Esophagus muscularis mucosa (tissue), 4 donors: ENCODE results near the gene NIPAL4. TPM values are rescaled to one million over a fixed set of nuclear protein-coding genes. Genes with fewer than 3 reads are reported as not detected.
A peak's percentile ranks its signal among the peaks of the same experiment; 100 is the strongest.

Experiments used
- DNase-seq: peaks from one replicate; pipeline ENCODE4 v3.0.0-alpha.2; 2017; ENCODE audit errors: extremely low spot score
- H3K27ac ChIP-seq, 4 donors: fragments of 200-600 bp; sonication (generic); replicated peaks in 1 of 4; 1 replicate in 3 of 4; 2 replicates in 1 of 4; pipeline ENCODE4 v1.5.1; 2016 to 2019; ENCODE audit warnings: mild to moderate bottlenecking in 1 of 4
- H3K27me3 ChIP-seq, 4 donors: fragments of 200-600 bp; sonication (generic); one replicate each; pipeline versions ENCODE4 v1.5.1 to v1.6.0; 2016 to 2019
- H3K36me3 ChIP-seq, 4 donors: fragments of 200-600 bp; sonication (generic); one replicate each; pipeline ENCODE4 v1.5.1; 2016 to 2019
- H3K4me1 ChIP-seq, 4 donors: fragments of 200-600 bp; sonication (generic); one replicate each; pipeline ENCODE4 v1.5.1; 2016 to 2019
- H3K4me3 ChIP-seq, 4 donors: fragments of 200-600 bp; sonication (generic); 1 replicate in 2 of 4; 2 replicates in 2 of 4; pipeline ENCODE4 v1.5.1; 2016 to 2019; ENCODE audit warnings: mild to moderate bottlenecking in 4 of 4, moderate library complexity in 1 of 4
- H3K9me3 ChIP-seq, 4 donors: fragments of 200-600 bp; sonication (generic); 1 replicate in 3 of 4; 2 replicates in 1 of 4; pipeline ENCODE4 v1.5.1; 2016 to 2019
- EP300 ChIP-seq: sonication (generic); formaldehyde crosslinking; IDR thresholded peaks from one replicate; pipeline ENCODE4 v1.6.1; 2017; ENCODE audit warnings: antibody characterized with exemption
- POLR2A ChIP-seq: fragments of 450-650 bp; IDR thresholded peaks from one replicate; pipeline ENCODE4 v1.6.1; 2017; ENCODE audit warnings: antibody characterized with exemption, moderate library complexity, mild to moderate bottlenecking, low read depth
- POLR2AphosphoS5 ChIP-seq, 2 donors: sonication (generic); formaldehyde crosslinking; IDR thresholded peaks; one replicate each; pipeline ENCODE4 v1.6.1; 2017; ENCODE audit warnings: antibody characterized with exemption in 2 of 2
- WGBS: methylation state at CpG from one replicate; pipeline ENCODE4 v1.1.5; 2018; 5-methylcytosine and 5-hydroxymethylcytosine counted together
- intact Hi-C: fragments of 100-400 bp; cut with DNase I; formaldehyde crosslinking; loops from one replicate; pipeline ENCODE4 v1.15.1; 2023
- total RNA-seq, 4 donors: library from RNA; depleted of rRNA; stranded (reverse); fragments of >200 nt; gene quantifications; one replicate each; pipeline versions ENCODE4 v1.1.0 to v1.2.1, GENCODE V29; 2016
- TF ChIP-seq, protein P1 (sequence below), 3 experiments: fragments of 200-600 bp in 2 of 3; fragments of 450-650 bp in 1 of 3; sonication (generic) in 2 of 3; IDR thresholded peaks; one replicate each; pipeline ENCODE4 v1.5.1; 2017 to 2019; ENCODE audit warnings: antibody characterized with exemption in 3 of 3, mild to moderate bottlenecking in 2 of 3, moderate library complexity in 1 of 3

The NIPAL4 gene
- total RNA-seq, 4 donors from 2014 or later, result 1.6 to 4.2 (median 2.6) TPM

GRCh38 chr5:157485811-157486210 is 25.8 kb downstream of the NIPAL4 start:
- intact Hi-C loops, result no loop called here
- Histone ChIP-seq H3K9me3 (no peaks in the 10 kb centered on the region), H3K27ac (peak overlapping the region in 2 of 4 donors; percentile 37 to 46), H3K27me3 (no peaks in the 10 kb centered on the region), H3K4me1 (peaks cover 0 to 39% (median 27%) of the 10 kb centered on the region in 4 donors), H3K4me3 (no peak overlapping the region), H3K36me3 (peaks cover 30 to 95% (median 58%) of the 10 kb centered on the region in 4 donors)
- TF ChIP-seq EP300, result no peak
- WGBS, result 90% methylated on average over 3 of the region's 3 CpGs
- DNase-seq, result no peak

DNA sequence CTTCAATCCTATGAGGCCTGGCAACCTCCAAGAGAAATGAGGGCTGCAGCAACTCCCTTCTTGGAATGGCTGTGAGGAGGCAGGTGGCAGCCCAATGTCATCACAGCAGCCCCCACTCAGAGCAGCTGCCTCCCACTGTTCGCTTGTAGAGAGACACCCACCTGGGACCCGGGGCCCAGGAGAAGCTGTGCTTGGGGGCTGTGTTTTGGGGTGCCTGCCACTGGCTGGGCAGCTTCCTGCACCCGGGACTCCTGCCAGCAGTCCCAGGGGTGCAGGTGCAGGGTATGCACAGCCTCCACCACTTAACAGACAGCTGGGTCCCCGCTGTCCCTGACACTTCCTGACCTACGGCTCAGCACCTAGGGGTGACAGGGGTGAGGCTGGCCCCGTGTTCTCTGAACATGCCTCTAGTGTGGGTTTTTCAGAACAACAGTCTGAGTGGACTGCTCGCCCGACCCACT is 26.2 kb downstream of the NIPAL4 start:
- Histone ChIP-seq H3K27ac (peak overlapping the region in 2 of 4 donors; percentile 37 to 46), H3K4me3 (no peak overlapping the region), H3K9me3 (no peaks in the 10 kb centered on the region), H3K27me3 (no peaks in the 10 kb centered on the region), H3K4me1 (peaks cover 0 to 35% (median 25%) of the 10 kb centered on the region in 4 donors), H3K36me3 (peaks cover 28 to 94% (median 57%) of the 10 kb centered on the region in 4 donors)
- no peak for DNase-seq
- WGBS, result 80% methylated on average over 8 of the region's 8 CpGs
- TF ChIP-seq, protein P1, sequence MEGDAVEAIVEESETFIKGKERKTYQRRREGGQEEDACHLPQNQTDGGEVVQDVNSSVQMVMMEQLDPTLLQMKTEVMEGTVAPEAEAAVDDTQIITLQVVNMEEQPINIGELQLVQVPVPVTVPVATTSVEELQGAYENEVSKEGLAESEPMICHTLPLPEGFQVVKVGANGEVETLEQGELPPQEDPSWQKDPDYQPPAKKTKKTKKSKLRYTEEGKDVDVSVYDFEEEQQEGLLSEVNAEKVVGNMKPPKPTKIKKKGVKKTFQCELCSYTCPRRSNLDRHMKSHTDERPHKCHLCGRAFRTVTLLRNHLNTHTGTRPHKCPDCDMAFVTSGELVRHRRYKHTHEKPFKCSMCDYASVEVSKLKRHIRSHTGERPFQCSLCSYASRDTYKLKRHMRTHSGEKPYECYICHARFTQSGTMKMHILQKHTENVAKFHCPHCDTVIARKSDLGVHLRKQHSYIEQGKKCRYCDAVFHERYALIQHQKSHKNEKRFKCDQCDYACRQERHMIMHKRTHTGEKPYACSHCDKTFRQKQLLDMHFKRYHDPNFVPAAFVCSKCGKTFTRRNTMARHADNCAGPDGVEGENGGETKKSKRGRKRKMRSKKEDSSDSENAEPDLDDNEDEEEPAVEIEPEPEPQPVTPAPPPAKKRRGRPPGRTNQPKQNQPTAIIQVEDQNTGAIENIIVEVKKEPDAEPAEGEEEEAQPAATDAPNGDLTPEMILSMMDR (IDR thresholded peaks at IDR 0.05), result no peak
- TF ChIP-seq POLR2AphosphoS5 (IDR thresholded peaks at IDR 0.05) (no peak), EP300 (no peak), POLR2A (no peak)
- intact Hi-C loops, result no loop called here

DNA sequence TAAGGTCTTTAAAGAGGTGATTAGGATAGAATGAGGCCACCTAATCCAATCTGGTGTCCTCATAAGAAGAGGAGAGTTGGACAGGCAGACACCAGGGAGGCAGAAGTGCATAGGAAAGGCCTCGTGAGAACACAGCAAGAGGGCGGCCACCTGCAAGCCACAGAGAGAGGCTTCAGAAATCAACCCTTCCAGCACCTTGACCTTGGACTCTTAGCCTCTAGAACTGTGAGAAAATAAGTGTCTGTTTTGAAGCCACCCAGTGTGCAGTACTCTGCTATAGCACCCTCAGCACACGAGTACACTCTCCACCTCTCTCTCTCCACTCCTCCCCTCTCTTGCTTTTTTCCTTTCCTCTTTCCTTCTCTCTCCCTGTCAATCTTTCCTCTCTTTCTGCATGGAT is 26.8 kb downstream of the NIPAL4 start:
- Histone ChIP-seq H3K4me1 (peaks cover 0 to 35% (median 24%) of the 10 kb centered on the region in 4 donors), H3K9me3 (no peaks in the 10 kb centered on the region), H3K4me3 (no peak overlapping the region), H3K27me3 (no peaks in the 10 kb centered on the region), H3K36me3 (peaks cover 27 to 94% (median 57%) of the 10 kb centered on the region in 4 donors), H3K27ac (peak overlapping the region in 2 of 4 donors; percentile 10 to 46)
- whole genome bisulfite sequencing, result 66% methylated on average over 3 of the region's 3 CpGs
- DNase-seq, result no peak
- no peak for TF ChIP-seq EP300
- TF ChIP-seq, protein P1 (IDR thresholded peaks at IDR 0.05), result no peak
- TF ChIP-seq POLR2A, result no peak
- no peak for TF ChIP-seq POLR2AphosphoS5 (IDR thresholded peaks at IDR 0.05)
- intact Hi-C loops, result no loop called here

DNA sequence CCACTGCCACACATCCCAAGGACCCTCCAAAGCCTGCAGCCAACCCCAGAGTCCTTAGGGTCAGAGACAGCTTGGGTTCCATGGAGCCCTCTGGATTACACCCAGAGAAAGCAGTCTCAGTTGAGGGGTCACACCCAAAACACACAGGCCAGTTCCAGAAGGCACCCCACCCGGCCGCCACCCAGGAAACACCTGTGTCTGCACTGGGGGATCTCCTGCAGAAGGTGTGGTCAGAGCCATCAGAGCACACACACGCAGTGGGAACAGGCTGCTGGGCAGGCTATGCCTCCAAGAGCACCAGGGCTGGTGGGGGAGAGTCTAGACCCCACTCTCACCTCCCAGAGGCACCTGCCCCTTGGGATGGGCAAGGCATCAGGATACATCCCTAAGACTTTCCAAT is 27.3 kb downstream of the NIPAL4 start:
- Histone ChIP-seq H3K36me3 (peaks cover 28 to 95% (median 60%) of the 10 kb centered on the region in 4 donors), H3K9me3 (no peaks in the 10 kb centered on the region), H3K4me1 (peaks cover 0 to 35% (median 24%) of the 10 kb centered on the region in 4 donors), H3K4me3 (no peak overlapping the region), H3K27ac (peak overlapping the region in 3 of 4 donors; percentile 10 to 46 (median 27)), H3K27me3 (no peaks in the 10 kb centered on the region)
- intact Hi-C loops, result no loop called here
- no CpG with 5 or more reads among the region's 3 CpGs for WGBS
- TF ChIP-seq EP300, result no peak
- no peak for TF ChIP-seq POLR2A
- no peak for TF ChIP-seq POLR2AphosphoS5 (IDR thresholded peaks at IDR 0.05)
- TF ChIP-seq, protein P1 (IDR thresholded peaks at IDR 0.05), result no peak
- DNase-seq, result no peak

- Histone ChIP-seq H3K4me3 (no peak overlapping the region), H3K27ac (no peak overlapping the region), H3K36me3 (peaks cover 32 to 96% (median 71%) of the 10 kb centered on the region in 4 donors), H3K9me3 (no peaks in the 10 kb centered on the region), H3K27me3 (no peaks in the 10 kb centered on the region), H3K4me1 (peaks cover 0 to 13% (median 8%) of the 10 kb centered on the region in 4 donors)
- intact Hi-C loops, result no loop called here
- no peak for DNase-seq
- TF ChIP-seq, protein P1 (IDR thresholded peaks at IDR 0.05), result no peak
- TF ChIP-seq EP300 (no peak), POLR2A (no peak), POLR2AphosphoS5 (IDR thresholded peaks at IDR 0.05) (no peak)
- 80% methylated on average over 11 of the region's 11 CpGs for WGBS
These were observed 31.5 kb downstream of the NIPAL4 start for GRCh38 chr5:157491471-157491995.
